ENCODE data around the gene POLR3A.
"Not testable (repeated sequence)": the region's sequence is repeated elsewhere in the genome, so short reads cannot be mapped to it uniquely, and the experiment has no call there.

Gene POLR3A

DNA sequence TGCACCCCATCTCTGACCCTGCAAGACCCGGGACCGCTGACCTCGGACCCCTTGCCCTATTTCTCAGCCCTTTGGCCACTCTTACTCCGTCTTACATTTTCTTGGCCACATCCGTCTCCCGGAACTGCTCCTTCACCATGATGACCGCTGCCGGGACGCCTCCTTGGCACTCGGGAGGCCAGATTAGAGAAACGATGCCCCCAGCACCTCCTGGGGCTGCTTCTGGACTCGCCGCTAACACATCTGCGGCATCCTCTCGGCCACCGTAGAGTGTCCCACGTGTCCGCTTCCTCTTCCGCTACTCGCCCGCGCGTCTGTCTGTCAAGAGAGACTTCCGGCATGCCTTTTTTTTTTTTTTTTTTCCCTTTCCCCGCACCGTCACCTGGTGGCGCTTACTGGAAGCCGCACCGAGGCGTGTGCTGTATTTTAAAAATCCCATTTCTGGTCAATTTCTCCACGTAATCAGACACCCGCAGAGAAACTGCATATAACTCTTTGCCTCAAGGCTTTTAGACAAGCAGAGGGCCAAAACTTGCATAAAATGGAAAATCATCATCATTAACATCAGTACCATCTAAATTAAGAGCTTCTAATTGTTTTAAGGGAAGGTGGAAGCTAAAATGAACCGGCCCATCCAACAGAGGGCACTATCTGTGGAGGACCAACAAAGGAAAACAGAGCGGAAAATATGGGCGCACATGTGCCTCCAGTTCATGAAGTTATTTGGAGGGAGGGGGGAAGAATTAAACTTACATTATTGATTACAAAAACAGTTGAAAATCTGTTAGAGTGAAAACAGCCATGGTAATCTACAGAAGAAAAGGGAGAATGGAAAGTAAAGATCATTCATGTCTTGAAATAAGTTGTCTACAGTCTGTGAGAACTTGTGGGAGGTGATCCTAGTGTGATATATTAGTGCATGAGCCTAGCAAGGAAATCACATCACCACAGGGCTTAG, at the start of gene POLR3A:
TSS of gene POLR3A (minus strand) at position 247 of the 958 bp plus-strand sequence. CDS start at position 139, 108 bp downstream.
- peak; percentile 78 to 83 for DNase-seq (ENCODE audit: low read depth in 1 of 2, low spot score in 1 of 2)

DNA sequence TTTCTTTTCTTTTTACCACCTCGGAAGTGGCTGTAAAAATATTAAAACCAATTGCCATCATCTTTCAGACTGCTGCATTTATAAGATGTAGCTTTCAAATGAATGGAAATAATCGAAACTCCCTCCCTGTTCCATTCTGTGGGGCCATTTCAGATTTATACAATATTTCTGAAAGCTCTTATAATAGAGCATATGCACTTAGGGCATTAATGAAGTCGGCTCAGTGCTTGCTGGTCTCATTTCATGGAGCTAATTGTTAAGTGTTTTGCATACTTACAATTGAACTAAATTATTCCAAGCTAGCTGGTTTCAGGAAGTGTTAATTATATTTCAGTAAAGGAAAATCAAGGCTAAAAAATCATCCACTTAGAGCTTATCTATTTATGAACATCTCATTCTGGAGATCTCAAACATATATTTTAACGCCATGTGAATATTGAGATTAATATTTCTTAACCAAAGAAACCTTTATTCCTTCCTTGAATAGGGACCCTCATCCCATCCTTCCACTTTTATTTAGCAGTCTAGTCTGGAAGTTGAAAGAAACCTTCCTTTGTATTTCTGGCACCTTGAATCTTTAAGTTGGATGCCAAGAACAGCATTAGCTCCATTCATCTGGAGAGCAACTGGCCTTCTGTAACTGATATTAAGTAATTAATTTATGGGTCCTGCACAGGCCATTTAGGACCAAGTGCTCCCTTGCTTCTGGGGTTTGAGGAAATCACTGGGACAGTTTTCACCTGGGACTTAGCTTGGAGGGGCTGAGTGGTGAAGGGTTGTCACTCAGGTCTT, 49.4 kb upstream of the POLR3A start:
- no peak for DNase-seq (ENCODE audit: low read depth in 1 of 2, low spot score in 1 of 2)

DNA sequence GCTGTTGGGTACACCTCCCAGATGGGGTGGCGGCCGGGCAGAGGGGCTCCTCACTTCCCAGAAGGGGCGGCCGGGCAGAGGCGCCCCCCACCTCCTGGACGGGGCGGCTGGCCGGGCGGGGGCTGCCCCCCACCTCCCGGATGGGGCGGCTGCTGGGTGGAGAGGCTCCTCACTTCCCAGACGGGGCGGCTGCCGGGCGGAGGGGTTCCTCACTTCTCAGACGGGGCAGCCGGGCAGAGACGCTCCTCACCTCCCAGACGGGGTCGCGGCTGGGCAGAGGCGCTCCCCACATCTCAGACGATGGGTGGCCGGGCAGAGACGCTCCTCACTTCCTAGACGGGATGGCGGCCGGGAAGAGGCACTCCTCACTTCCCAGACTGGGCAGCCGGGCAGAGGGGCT, 46.5 kb upstream of the POLR3A start:
- not testable (repeated sequence) for DNase-seq (ENCODE audit: low read depth in 1 of 2, low spot score in 1 of 2)

- no peak for DNase-seq (ENCODE audit: low read depth in 1 of 2, low spot score in 1 of 2)
Measured at GRCh38 chr10:78072504-78072903, 43.2 kb upstream of the POLR3A start.

- DNase-seq (ENCODE audit: low read depth in 1 of 2, low spot score in 1 of 2), result no peak
Measured at GRCh38 chr10:78071857-78072179, 42.5 kb upstream of the POLR3A start.

DNA sequence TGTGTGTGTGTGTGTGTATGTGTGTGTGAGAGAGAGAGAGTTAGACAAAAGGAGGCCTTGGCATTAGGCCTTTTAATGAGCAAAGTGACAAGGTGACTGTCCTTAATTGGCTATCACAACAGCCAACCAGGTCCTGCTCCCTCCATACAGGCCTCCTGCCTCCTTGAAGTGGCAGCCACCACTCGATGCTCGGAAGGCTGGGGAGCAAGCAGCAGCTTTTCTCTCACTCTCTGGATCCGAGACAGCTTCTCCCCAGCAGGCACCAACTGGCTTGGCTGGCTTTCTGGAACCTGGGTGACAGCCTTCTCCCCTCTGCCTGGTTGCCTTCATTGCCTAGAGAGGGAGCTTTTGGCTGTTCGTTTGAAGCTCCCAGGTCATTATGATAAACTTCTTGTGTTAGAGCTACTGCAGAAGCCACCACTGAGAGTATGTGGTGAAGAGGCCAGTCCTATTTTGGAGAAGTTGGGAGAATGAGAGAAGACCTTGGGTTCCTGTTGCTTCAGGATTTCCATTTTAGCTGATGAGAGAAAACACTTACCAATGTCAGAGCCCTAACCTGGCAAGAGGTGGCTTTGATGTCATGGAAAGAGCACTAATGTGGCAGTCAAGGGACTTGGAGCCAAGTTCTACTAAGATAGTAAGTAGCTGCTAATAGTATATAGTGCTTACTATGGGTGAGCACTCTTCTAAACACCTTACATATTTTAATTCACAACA, 42.0 kb upstream of the POLR3A start:
- DNase-seq (ENCODE audit: low read depth in 1 of 2, low spot score in 1 of 2), result no peak

- no peak for DNase-seq (ENCODE audit: low read depth in 1 of 2, low spot score in 1 of 2)
Measured at GRCh38 chr10:78070726-78071125, 41.4 kb upstream of the POLR3A start.

DNA sequence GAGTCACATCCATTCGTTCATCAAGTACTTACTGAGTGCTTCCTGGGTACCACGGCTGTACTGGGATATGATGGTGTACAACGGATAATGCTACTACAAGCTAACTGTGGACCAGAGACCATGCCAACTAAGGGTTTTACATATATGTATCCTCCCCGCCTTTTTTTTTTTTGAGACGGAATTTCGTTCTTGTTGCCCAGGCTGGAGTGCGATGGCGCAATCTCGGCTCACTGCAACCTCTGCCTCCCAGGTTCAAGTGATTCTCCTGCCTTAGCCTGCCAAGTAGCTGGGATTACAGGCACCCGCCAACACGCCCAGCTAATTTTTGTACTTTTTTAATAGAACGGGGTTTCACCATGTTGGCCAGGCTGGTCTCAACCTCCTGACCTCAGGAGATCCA, 40.7 kb upstream of the POLR3A start:
- DNase-seq (ENCODE audit: low read depth in 1 of 2, low spot score in 1 of 2), result not testable (repeated sequence)

- no peak for DNase-seq (ENCODE audit: low read depth in 1 of 2, low spot score in 1 of 2)
Measured at GRCh38 chr10:78069151-78069550, 39.8 kb upstream of the POLR3A start.

- DNase-seq (ENCODE audit: low read depth in 1 of 2, low spot score in 1 of 2), result no peak
Measured at GRCh38 chr10:78066728-78067430, 37.6 kb upstream of the POLR3A start.

DNA sequence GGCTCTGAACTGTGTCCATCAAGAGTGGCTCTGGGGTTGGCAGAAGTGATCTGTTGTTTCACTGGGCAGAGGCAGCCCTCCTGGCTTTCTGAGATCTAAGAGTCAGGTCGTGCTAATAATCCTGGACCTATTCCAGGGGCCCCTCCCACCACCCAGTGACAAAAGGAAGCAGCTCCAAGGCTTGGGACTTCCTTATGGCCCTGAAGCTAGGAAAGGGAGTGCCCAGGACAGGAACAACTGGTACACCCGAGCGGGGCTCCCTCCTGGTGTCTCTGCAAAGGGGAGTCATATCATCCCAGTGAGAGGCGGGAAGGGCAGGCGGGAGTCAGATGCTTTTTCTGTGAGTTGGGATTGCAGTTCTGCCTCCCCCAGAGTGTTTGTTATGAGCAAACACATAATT, 36.7 kb upstream of the POLR3A start:
- no peak for DNase-seq (ENCODE audit: low read depth in 1 of 2, low spot score in 1 of 2)

DNA sequence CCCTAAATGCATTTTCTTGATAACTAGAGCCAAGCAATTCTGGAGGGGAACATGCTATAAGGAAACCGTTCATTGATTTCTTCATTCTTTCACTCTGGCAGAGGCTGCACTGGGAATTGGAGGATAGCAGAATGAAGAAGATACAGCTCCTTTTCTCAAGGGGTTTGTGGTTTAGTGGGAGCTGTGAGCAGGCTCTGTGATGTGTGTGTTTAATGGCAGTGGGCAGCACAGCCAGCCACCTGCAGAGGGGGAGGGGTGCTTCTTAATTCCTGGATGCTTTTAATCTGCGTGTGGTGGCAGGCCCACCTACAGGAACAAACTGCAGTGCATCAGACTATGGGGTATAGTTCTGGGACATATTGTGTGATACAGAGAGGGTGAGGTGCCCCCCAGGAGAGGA, 36.3 kb upstream of the POLR3A start:
- DNase-seq (ENCODE audit: low read depth in 1 of 2, low spot score in 1 of 2), result no peak

- DNase-seq (ENCODE audit: low read depth in 1 of 2, low spot score in 1 of 2), result not testable (repeated sequence)
Measured at GRCh38 chr10:78064919-78065318, 35.6 kb upstream of the POLR3A start.

DNA sequence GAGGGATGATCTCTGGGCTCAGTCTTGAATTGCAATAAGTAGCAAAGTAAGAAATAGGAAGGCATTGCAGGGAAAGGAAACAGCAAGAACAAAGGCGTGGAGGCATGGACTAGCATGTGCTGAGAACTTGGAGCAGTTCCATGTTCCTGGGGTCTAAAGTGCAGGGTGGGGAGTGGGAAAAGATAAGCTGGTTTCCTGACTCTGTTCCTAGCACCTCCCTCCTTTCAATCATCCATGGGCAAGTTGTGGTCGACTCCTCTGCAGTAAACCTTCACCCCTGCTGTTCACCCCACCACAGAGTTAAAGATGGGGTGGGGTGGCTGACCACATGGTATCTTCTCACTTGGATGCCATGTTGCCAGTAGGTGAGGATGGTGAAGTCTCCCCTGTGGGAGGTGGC, 33.9 kb upstream of the POLR3A start:
- DNase-seq (ENCODE audit: low read depth in 1 of 2, low spot score in 1 of 2), result no peak

DNA sequence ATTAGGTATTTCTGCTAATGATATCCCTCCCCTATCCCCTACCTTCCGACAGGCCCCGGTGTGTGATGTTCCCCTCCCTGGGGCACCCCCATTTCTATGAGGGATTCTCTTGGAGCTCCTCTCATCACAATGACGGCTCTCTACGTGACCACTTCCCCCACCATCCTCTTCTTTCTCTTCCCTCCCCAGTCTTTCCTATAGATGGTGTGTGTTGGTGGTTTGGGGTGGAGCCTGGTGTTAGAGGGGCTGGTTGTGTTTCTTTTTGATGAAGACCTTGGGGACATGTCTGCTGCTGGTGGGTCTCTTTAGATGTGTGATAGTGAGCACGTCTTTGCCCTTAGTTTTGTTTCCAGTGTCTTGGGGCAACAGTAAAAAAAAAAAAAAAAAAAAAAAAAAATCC, 33.0 kb upstream of the POLR3A start:
- DNase-seq (ENCODE audit: low read depth in 1 of 2, low spot score in 1 of 2), result no peak

DNA sequence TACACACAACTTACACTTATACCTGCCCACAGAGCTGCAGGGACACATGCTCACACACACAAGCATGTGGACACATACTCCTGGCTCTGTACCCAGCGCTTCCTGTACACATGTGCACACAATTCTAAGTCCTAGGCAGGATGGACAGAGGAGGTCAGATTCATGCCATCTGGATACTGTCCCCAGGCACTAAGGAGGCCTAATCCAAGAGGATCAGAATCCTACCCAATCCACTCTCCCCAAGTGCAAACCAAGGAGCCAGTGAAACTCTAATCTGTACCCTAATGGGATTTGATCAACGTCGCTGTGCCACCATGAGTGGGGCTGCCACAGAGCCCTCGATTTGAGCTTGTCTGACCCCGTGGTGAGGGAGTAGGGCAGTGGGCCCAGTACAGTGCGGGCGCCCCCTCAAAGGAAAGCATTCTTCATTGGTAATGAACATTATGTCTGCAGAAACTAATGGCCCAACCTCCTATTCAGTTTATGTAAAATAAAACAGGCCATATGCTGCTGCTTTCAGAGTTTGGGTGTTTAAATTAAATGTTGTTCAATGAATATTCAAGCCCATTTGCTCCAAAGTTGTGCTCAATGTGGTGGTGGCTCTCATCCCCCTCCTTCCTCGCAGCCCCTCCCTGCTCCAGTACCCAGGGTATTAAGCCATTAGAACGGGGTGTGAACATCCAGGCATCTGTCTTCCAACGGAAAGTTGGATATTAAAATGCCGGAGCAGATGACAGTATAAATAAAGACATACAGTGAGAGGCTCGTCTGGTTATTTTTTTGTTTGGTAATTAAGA, 30.8 kb upstream of the POLR3A start:
- DNase-seq (ENCODE audit: low read depth in 1 of 2, low spot score in 1 of 2), result no peak

GRCh38 chr10:78058562-78058961, 29.2 kb upstream of the POLR3A start:
- no peak for DNase-seq (ENCODE audit: low read depth in 1 of 2, low spot score in 1 of 2)

DNA sequence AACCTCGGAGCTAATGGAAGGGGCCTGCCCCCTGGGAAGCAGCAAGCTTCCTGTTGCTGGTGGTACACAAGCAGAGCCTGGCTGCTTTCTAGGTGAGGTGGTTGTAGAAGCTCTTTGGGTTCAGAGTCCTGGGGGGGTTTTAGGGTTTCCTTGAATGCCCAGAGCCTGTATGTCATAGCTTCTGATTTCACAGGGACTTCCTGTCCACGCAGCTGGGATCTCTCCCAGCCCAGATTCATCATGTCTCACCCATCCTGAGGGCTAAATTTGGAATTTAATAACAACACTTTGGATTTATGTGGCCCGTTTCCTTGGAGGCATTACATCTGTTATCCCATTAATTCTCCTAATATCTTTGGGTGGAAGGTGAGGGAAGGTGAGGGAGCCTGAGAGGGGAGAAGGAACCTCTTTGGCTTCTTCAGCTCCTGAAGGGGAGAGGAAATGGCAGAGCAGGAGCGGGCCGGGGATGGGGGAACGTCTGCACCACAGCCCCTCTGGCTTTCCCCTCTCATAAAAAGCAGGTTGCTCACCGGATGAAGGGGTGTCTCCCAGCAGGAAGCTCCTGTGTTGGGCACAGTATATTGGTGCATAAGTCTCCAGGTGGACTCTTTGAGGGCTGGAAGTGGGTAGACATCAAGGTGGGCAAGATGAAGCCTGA, 24.0 kb upstream of the POLR3A start:
- no peak for DNase-seq (ENCODE audit: low read depth in 1 of 2, low spot score in 1 of 2)

- DNase-seq (ENCODE audit: low read depth in 1 of 2, low spot score in 1 of 2), result no peak
Measured at GRCh38 chr10:78049851-78050250, 20.5 kb upstream of the POLR3A start.

Measured in stimulated activated CD4-positive, alpha-beta T cell treated with anti-CD3 and anti-CD28 coated beads, Interleukin-15, amount 100 ng/mL, for 1 hour (primary cell).